T-helper 1 cell treated with Interleukin-12 subunit alpha and Interleukin-12 subunit beta and Interleukin-4 antibody, amounts not matched to agents 30 μg/mL and 1 μg/mL, for 36 hours (primary cell): ENCODE data around the gene CEP120.
"Not testable (repeated sequence)": the region's sequence is repeated elsewhere in the genome, so short reads cannot be mapped to it uniquely, and the experiment has no call there.

ENCODE experiments used
- H3K27ac Mint-ChIP-seq: one replicate; pipeline ENCODE4 v1.8.0; 2021; ENCODE audit warnings: mild to moderate bottlenecking, mixed read lengths
- H3K27me3 Mint-ChIP-seq: one replicate; pipeline ENCODE4 v1.8.0; 2021; ENCODE audit warnings: low read depth, mixed read lengths
- H3K36me3 Mint-ChIP-seq: one replicate; pipeline ENCODE4 v1.8.0; 2021; ENCODE audit warnings: low read depth, mixed read lengths
- H3K4me1 Mint-ChIP-seq: one replicate; pipeline ENCODE4 v1.8.0; 2021; ENCODE audit warnings: low read depth, mixed read lengths
- H3K4me3 Mint-ChIP-seq: one replicate; pipeline ENCODE4 v1.8.0; 2021; ENCODE audit warnings: mild to moderate bottlenecking, moderate library complexity, mixed read lengths
- H3K9me3 Mint-ChIP-seq: one replicate; pipeline ENCODE4 v1.8.0; 2021; ENCODE audit warnings: mixed read lengths

The CEP120 gene

GRCh38 chr5:123350742-123351141, 72.5 kb downstream of the CEP120 start:
- Mint-ChIP-seq H3K27ac (no peak overlapping the region), H3K36me3 (peaks cover 19% of the 10 kb centered on the region), H3K4me3 (no peak overlapping the region), H3K9me3 (peaks cover 9% of the 10 kb centered on the region), H3K27me3 (no peaks in the 10 kb centered on the region), H3K4me1 (no peaks in the 10 kb centered on the region)

- Mint-ChIP-seq H3K27ac (no peak overlapping the region), H3K27me3 (no peaks in the 10 kb centered on the region), H3K9me3 (no peaks in the 10 kb centered on the region), H3K4me1 (no peaks in the 10 kb centered on the region), H3K36me3 (peaks cover 10% of the 10 kb centered on the region), H3K4me3 (no peak overlapping the region)
These were observed 78.3 kb downstream of the CEP120 start for GRCh38 chr5:123344816-123345426.

GRCh38 chr5:123340928-123341327, 82.3 kb downstream of the CEP120 start:
- Mint-ChIP-seq H3K4me3 (no peak overlapping the region), H3K36me3 (no peaks in the 10 kb centered on the region)

GRCh38 chr5:123308377-123308776, 114.8 kb downstream of the CEP120 start:
- not testable (repeated sequence) for H3K27ac Mint-ChIP-seq, H3K4me3 Mint-ChIP-seq, H3K36me3 Mint-ChIP-seq, H3K4me1 Mint-ChIP-seq, H3K27me3 Mint-ChIP-seq, H3K9me3 Mint-ChIP-seq

More at GRCh38 chr5:123340928-123341327, 82.3 kb downstream of the CEP120 start:
- Mint-ChIP-seq H3K27ac (no peak overlapping the region), H3K9me3 (no peaks in the 10 kb centered on the region), H3K27me3 (peaks cover 9% of the 10 kb centered on the region), H3K4me1 (no peaks in the 10 kb centered on the region)

- H3K27ac Mint-ChIP-seq: no peak overlapping the region
- no peaks in the 10 kb centered on the region for H3K9me3 Mint-ChIP-seq
- H3K36me3 Mint-ChIP-seq: no peaks in the 10 kb centered on the region
- H3K4me1 Mint-ChIP-seq: no peaks in the 10 kb centered on the region
- H3K4me3 Mint-ChIP-seq: no peak overlapping the region
- peaks cover 8% of the 10 kb centered on the region for H3K27me3 Mint-ChIP-seq
These were observed 117.5 kb downstream of the CEP120 start for GRCh38 chr5:123305751-123306150.

- Mint-ChIP-seq H3K27me3 (peaks cover 8% of the 10 kb centered on the region), H3K36me3 (no peaks in the 10 kb centered on the region), H3K4me1 (no peaks in the 10 kb centered on the region), H3K4me3 (no peak overlapping the region), H3K9me3 (no peaks in the 10 kb centered on the region), H3K27ac (no peak overlapping the region)
These were observed 118.4 kb downstream of the CEP120 start for GRCh38 chr5:123304777-123305316.

- Mint-ChIP-seq H3K4me1 (no peaks in the 10 kb centered on the region), H3K36me3 (no peaks in the 10 kb centered on the region), H3K4me3 (no peak overlapping the region), H3K9me3 (no peaks in the 10 kb centered on the region), H3K27me3 (peaks cover 12% of the 10 kb centered on the region), H3K27ac (no peak overlapping the region)
These were observed 119.4 kb downstream of the CEP120 start for GRCh38 chr5:123303802-123304201.

- Mint-ChIP-seq H3K9me3 (no peaks in the 10 kb centered on the region), H3K4me1 (peaks cover 1% of the 10 kb centered on the region), H3K27me3 (peaks cover 24% of the 10 kb centered on the region), H3K4me3 (no peak overlapping the region), H3K27ac (no peak overlapping the region), H3K36me3 (no peaks in the 10 kb centered on the region)
These were observed 122.9 kb downstream of the CEP120 start for GRCh38 chr5:123300266-123300665.

- peaks cover 1% of the 10 kb centered on the region for H3K4me1 Mint-ChIP-seq
- peaks cover 27% of the 10 kb centered on the region for H3K27me3 Mint-ChIP-seq
- no peaks in the 10 kb centered on the region for H3K36me3 Mint-ChIP-seq
- H3K9me3 Mint-ChIP-seq: no peaks in the 10 kb centered on the region
- no peak overlapping the region for H3K4me3 Mint-ChIP-seq
- H3K27ac Mint-ChIP-seq: no peak overlapping the region
These were observed 124.1 kb downstream of the CEP120 start for GRCh38 chr5:123299136-123299535.

GRCh38 chr5:123298335-123299030, 124.7 kb downstream of the CEP120 start:
- Mint-ChIP-seq H3K4me3 (no peak overlapping the region), H3K27ac (no peak overlapping the region), H3K36me3 (no peaks in the 10 kb centered on the region), H3K9me3 (no peaks in the 10 kb centered on the region), H3K4me1 (peaks cover 1% of the 10 kb centered on the region), H3K27me3 (peaks cover 27% of the 10 kb centered on the region)

- Mint-ChIP-seq H3K27ac (no peak overlapping the region), H3K27me3 (peaks cover 27% of the 10 kb centered on the region), H3K36me3 (no peaks in the 10 kb centered on the region), H3K9me3 (no peaks in the 10 kb centered on the region), H3K4me1 (peaks cover 1% of the 10 kb centered on the region), H3K4me3 (no peak overlapping the region)
These were observed 125.3 kb downstream of the CEP120 start for GRCh38 chr5:123297866-123298265.

GRCh38 chr5:123297198-123297831, 125.9 kb downstream of the CEP120 start:
- H3K4me3 Mint-ChIP-seq: no peak overlapping the region

More at GRCh38 chr5:123297198-123297831, 125.9 kb downstream of the CEP120 start:
- H3K4me1 Mint-ChIP-seq: peaks cover 1% of the 10 kb centered on the region
- no peaks in the 10 kb centered on the region for H3K9me3 Mint-ChIP-seq
- no peaks in the 10 kb centered on the region for H3K36me3 Mint-ChIP-seq
- H3K27ac Mint-ChIP-seq: no peak overlapping the region
- H3K27me3 Mint-ChIP-seq: peaks cover 21% of the 10 kb centered on the region
